B cell (primary cell): Measurements from ENCODE around the gene TAF1B. TPM values are rescaled to one million over a fixed set of nuclear protein-coding genes. Genes with fewer than 3 reads are reported as not detected.
"Not testable (repeated sequence)": the region's sequence is repeated elsewhere in the genome, so short reads cannot be mapped to it uniquely, and the experiment has no call there.

ENCODE experiments used
- ATAC-seq: fragments of 200-7000 bp; cut with Tn5 transposase; one replicate; pipeline ENCODE4 v1.10.0; 2021; ENCODE audit warnings: low read depth, mild to moderate bottlenecking, moderate number of reproducible peaks, moderate library complexity
- CTCF ChIA-PET: fragments of 350-600 bp; sonication (Branson Sonifier 250); formaldehyde crosslinking; loops from one replicate; lab custom pipeline; 2021; ENCODE audit warnings: antibody characterized with exemption, inconsistent platforms; lab: Charles Lee
- POLR2A ChIA-PET: fragments of 350-600 bp; sonication (Branson Sonifier 250); formaldehyde crosslinking; loops from one replicate; lab custom pipeline; 2021; ENCODE audit warnings: antibody characterized with exemption; lab: Charles Lee
- DNase-seq: peaks from one replicate; pipeline ENCODE4 v3.0.0; 2013
- H2AFZ ChIP-seq: 2 replicates; pipeline ENCODE4 v1.6.1; 2012; ENCODE audit warnings: mild to moderate bottlenecking, low read depth, low read length; ENCODE audit not compliant: insufficient read depth, poor library complexity, severe bottlenecking
- H3K27ac ChIP-seq, 2 donors: 1 replicate in 1 of 2; 2 replicates in 1 of 2; pipeline ENCODE4 v1.5.1; 2012 to 2013; ENCODE audit warnings: low read length in 2 of 2, mild to moderate bottlenecking in 2 of 2, moderate library complexity in 1 of 2
- H3K27me3 ChIP-seq, 4 experiments: fragments of 200-600 bp in 1 of 4; sonication (generic) in 1 of 4; replicated peaks in 1 of 4; 1 replicate in 2 of 4; 2 replicates in 2 of 4; pipeline versions ENCODE4 v1.6.1 to v1.7.0; 2013 to 2016; ENCODE audit warnings: low read length in 3 of 4, mild to moderate bottlenecking in 2 of 4, mixed read lengths in 1 of 4, moderate library complexity in 1 of 4; ENCODE audit not compliant: insufficient read depth in 4 of 4, control insufficient read depth in 3 of 4; ENCODE audit errors: control extremely low read depth in 1 of 4
- H3K36me3 ChIP-seq, 2 experiments: replicated peaks in 1 of 2; 1 replicate in 1 of 2; 2 replicates in 1 of 2; pipeline versions ENCODE4 v1.6.1 to v1.7.1; 2013; ENCODE audit warnings: low read length in 1 of 2; ENCODE audit not compliant: insufficient read depth in 2 of 2, control insufficient read depth in 1 of 2; ENCODE audit errors: control extremely low read depth in 1 of 2, extremely low read depth in 1 of 2
- H3K4me1 ChIP-seq, 2 donors: fragments of 200-600 bp in 1 of 2; sonication (generic) in 1 of 2; 1 replicate in 1 of 2; 2 replicates in 1 of 2; pipeline versions ENCODE4 v1.5.1 to v1.6.1; 2013 to 2017; ENCODE audit warnings: low read length in 2 of 2; ENCODE audit not compliant: control insufficient read depth in 2 of 2, insufficient read depth in 2 of 2
- H3K4me2 ChIP-seq: replicated peaks from 2 replicates; pipeline ENCODE3; 2012; ENCODE audit warnings: mild to moderate bottlenecking, low read depth, low read length; ENCODE audit not compliant: poor library complexity, severe bottlenecking
- H3K4me3 ChIP-seq, 5 experiments: fragments of 200-600 bp in 1 of 5; sonication (generic) in 1 of 5; 1 replicate in 3 of 5; 2 replicates in 2 of 5; pipeline versions ENCODE4 v1.5.1 to v1.7.0; 2011 to 2016; ENCODE audit warnings: low read length in 4 of 5, mild to moderate bottlenecking in 4 of 5, low read depth in 2 of 5, control low read depth in 1 of 5, moderate library complexity in 1 of 5; ENCODE audit not compliant: insufficient read depth in 1 of 5; ENCODE audit errors: control extremely low read depth in 1 of 5, extremely low read depth in 1 of 5
- H3K79me2 ChIP-seq: fragments of 200-600 bp; sonication (generic); one replicate; pipeline ENCODE4 v1.6.0; 2016; ENCODE audit warnings: low read length; ENCODE audit not compliant: control insufficient read depth, insufficient read depth
- H3K9ac ChIP-seq: fragments of 200-600 bp; sonication (generic); 2 replicates; pipeline ENCODE4 v1.6.1; 2017; ENCODE audit warnings: mild to moderate bottlenecking, low read length, moderate library complexity
- H3K9me3 ChIP-seq, 3 donors: one replicate each; pipeline versions ENCODE4 v1.6.1 to v1.7.1; 2013; ENCODE audit warnings: low read length in 2 of 3; ENCODE audit not compliant: control insufficient read depth in 2 of 3, insufficient read depth in 1 of 3; ENCODE audit errors: control extremely low read depth in 1 of 3
- H4K20me1 ChIP-seq: 2 replicates; pipeline ENCODE4 v1.6.0; 2012; ENCODE audit warnings: mild to moderate bottlenecking, low read length; ENCODE audit not compliant: insufficient read depth, control insufficient read depth, poor library complexity, severe bottlenecking
- H3K27ac Mint-ChIP-seq: one replicate; pipeline ENCODE4 v1.8.0; 2021; ENCODE audit warnings: mixed read lengths
- H3K27me3 Mint-ChIP-seq: one replicate; pipeline ENCODE4 v1.8.0; 2021; ENCODE audit warnings: mixed read lengths
- H3K4me1 Mint-ChIP-seq: one replicate; pipeline ENCODE4 v1.8.0; 2021; ENCODE audit warnings: mixed read lengths
- H3K4me3 Mint-ChIP-seq: one replicate; pipeline ENCODE4 v1.8.0; 2021; ENCODE audit warnings: mixed read lengths
- H3K9me3 Mint-ChIP-seq: one replicate; pipeline ENCODE4 v1.8.0; 2022; ENCODE audit warnings: mixed read lengths; ENCODE audit not compliant: insufficient read depth
- EZH2 ChIP-seq: IDR thresholded peaks from 2 replicates; pipeline ENCODE4 v1.6.1; 2012; ENCODE audit warnings: borderline replicate concordance, low read depth, mild to moderate bottlenecking, moderate library complexity, low read length; ENCODE audit not compliant: insufficient read depth, poor library complexity, severe bottlenecking
- WGBS: methylation state at CpG from one replicate; pipeline ENCODE4 v1.1.5; 2013; ENCODE audit warnings: missing lambda C conversion rate; ENCODE audit not compliant: insufficient coverage; 5-methylcytosine and 5-hydroxymethylcytosine counted together
- intact Hi-C: fragments of 100-400 bp; cut with micrococcal nuclease; formaldehyde crosslinking; loops from one replicate; pipeline ENCODE4 v1.10.0; 2022
- polyA plus RNA-seq: library from polyadenylated mRNA; depleted of rRNA; stranded (reverse); fragments of >200 nt; gene quantifications from 2 replicates; pipeline ENCODE4 v1.2.3, GENCODE V29; 2012
- total RNA-seq, 2 donors: library from RNA; stranded (reverse); fragments of 120-200 nt in 1 of 2; gene quantifications; 1 replicate in 1 of 2; 2 replicates in 1 of 2; pipeline versions ENCODE4 v1.2.3 to v1.2.4, GENCODE V29; 2013 to 2022
- TF ChIP-seq, protein P1 (sequence below): fragments of 200-600 bp; IDR thresholded peaks from one replicate; pipeline ENCODE4 v1.8.0; 2022; ENCODE audit warnings: antibody characterized with exemption, mild to moderate bottlenecking

TAF1B gene
- total and polyA plus RNA-seq, 2 donors (not counting 1 experiment from before 2014, with no cell fraction given): 4.5 to 25.5 TPM

DNA sequence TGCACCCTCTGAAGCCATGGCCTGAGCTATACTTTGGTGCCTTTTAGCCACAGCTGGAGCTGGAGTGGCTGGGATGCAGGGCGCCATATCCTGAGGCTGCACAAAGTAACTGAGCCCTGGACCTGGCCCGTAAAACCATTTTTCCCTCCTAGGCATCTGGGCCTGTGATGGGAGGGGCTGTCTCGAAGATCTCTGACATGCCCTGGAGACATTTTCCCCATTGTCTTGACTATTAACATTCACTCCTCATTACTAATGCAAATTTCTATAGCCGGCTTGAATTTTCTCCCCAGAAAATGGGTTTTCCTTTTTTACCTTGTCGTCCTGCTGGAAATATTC, 15.4 kb downstream of the TAF1B start:
- peaks cover 8 to 19% (median 11%) of the 10 kb centered on the region in 3 donors for H3K9me3 ChIP-seq

DNA sequence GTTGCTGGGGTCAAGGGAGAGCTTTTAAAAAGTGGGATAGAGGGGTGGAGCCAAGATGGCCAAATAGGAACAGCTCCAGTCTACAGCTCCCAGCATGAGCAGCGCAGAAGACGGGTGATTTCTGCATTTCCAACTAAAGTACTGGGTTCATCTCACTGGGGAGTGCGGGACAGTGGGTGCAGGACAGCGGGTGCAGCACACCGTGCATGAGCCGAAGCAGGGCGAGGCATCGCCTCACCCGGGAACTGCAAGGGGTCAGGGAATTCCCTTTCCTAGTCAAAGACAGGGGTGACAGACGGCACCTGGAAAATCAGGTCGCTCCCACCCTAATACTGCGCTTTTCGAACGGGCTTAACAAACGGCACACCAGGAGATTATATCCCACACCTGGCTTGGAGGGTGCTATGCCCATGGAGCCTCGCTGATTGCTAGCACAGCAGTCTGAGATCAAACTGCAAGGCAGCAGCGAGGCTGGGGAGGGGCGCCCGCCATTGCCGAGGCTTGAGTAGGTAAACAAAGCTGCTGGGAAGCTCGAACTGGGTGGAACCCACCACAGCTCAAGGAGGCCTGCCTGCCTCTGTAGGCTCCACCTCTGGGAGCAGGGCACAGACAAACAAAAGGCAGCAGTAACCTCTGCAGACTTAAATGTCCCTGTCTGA, 17.8 kb downstream of the TAF1B start:
- H3K27me3 ChIP-seq, H3K9me3 Mint-ChIP-seq, H4K20me1 ChIP-seq, H2AFZ ChIP-seq, POLR2A ChIA-PET, H3K79me2 ChIP-seq, H3K4me1 ChIP-seq, H3K27ac Mint-ChIP-seq, CTCF ChIA-PET, H3K27me3 Mint-ChIP-seq, H3K4me1 Mint-ChIP-seq, H3K9ac ChIP-seq, H3K27ac ChIP-seq, ATAC-seq, H3K4me3 Mint-ChIP-seq, DNase-seq, intact Hi-C loops, H3K4me3 ChIP-seq, H3K4me2 ChIP-seq: not testable (repeated sequence)
- peaks cover 10 to 31% of the 10 kb centered on the region in 2 experiments for H3K36me3 ChIP-seq
- 97% methylated on average over 17 of the region's 21 CpGs for WGBS
- H3K9me3 ChIP-seq: peaks cover 7 to 19% (median 11%) of the 10 kb centered on the region in 3 donors

More for the DNA sequence above, 15.4 kb downstream of the TAF1B start:
- H2AFZ ChIP-seq: no peak overlapping the region
- H3K79me2 ChIP-seq: no peaks in the 10 kb centered on the region
- intact Hi-C loops: no loop called here
- CTCF ChIA-PET: no interaction called here
- H3K27me3 Mint-ChIP-seq: no peaks in the 10 kb centered on the region
- H3K27ac Mint-ChIP-seq: no peak overlapping the region
- POLR2A ChIA-PET: no interaction called here
- no peaks in the 10 kb centered on the region for H3K4me1 ChIP-seq
- H3K4me3 Mint-ChIP-seq: no peak overlapping the region
- no peaks in the 10 kb centered on the region for H3K27me3 ChIP-seq
- H3K9me3 Mint-ChIP-seq: peaks cover 5% of the 10 kb centered on the region
- no peak for DNase-seq
- H3K36me3 ChIP-seq: peaks cover 13 to 50% of the 10 kb centered on the region in 2 experiments
- no peak for ATAC-seq
- H3K27ac ChIP-seq: no peak overlapping the region
- TF ChIP-seq EZH2: no peak
- TF ChIP-seq, protein P1, sequence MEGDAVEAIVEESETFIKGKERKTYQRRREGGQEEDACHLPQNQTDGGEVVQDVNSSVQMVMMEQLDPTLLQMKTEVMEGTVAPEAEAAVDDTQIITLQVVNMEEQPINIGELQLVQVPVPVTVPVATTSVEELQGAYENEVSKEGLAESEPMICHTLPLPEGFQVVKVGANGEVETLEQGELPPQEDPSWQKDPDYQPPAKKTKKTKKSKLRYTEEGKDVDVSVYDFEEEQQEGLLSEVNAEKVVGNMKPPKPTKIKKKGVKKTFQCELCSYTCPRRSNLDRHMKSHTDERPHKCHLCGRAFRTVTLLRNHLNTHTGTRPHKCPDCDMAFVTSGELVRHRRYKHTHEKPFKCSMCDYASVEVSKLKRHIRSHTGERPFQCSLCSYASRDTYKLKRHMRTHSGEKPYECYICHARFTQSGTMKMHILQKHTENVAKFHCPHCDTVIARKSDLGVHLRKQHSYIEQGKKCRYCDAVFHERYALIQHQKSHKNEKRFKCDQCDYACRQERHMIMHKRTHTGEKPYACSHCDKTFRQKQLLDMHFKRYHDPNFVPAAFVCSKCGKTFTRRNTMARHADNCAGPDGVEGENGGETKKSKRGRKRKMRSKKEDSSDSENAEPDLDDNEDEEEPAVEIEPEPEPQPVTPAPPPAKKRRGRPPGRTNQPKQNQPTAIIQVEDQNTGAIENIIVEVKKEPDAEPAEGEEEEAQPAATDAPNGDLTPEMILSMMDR: no peak
- H3K9ac ChIP-seq: no peak overlapping the region
- H3K4me2 ChIP-seq: no peak overlapping the region
- no peak overlapping the region for H3K4me3 ChIP-seq
- WGBS: 89% methylated on average over 3 of the region's 5 CpGs
- no peaks in the 10 kb centered on the region for H3K4me1 Mint-ChIP-seq
- no peaks in the 10 kb centered on the region for H4K20me1 ChIP-seq
